PC-9 (cell line): ENCODE data around the gene TBC1D22A. TPM values are rescaled to one million over a fixed set of nuclear protein-coding genes. Genes with fewer than 3 reads are reported as not detected.

Experiments
- BruUV-seq: library from RNA; stranded (reverse); fragments of 400-500 nt; replicated peaks from 2 replicates; lab custom pipeline; 2021; lab: Mats Ljungman, UMichigan
- CTCF ChIA-PET: fragments of 300-600 bp; sonication (Branson Sonifier 250); formaldehyde crosslinking; loops from one replicate; lab custom pipeline; 2022; ENCODE audit warnings: antibody characterized with exemption; lab: Charles Lee
- POLR2A ChIA-PET: fragments of 300-600 bp; sonication (Branson Sonifier 250); formaldehyde crosslinking; loops from one replicate; lab custom pipeline; 2022; ENCODE audit warnings: antibody characterized with exemption; ENCODE audit not compliant: unreplicated experiment; lab: Charles Lee
- DNase-seq, 2 experiments: peaks; one replicate each; pipeline versions ENCODE4 v3.0.0 to v3.0.0-alpha.2; 2015 to 2022; ENCODE audit warnings: mixed read lengths in 1 of 2
- H2AFZ ChIP-seq: fragments of 200-600 bp; sonication (generic); 2 replicates; pipeline ENCODE4 v1.8.1; 2017; ENCODE audit warnings: antibody characterized with exemption
- H3F3A ChIP-seq: fragments of 200-600 bp; sonication (generic); 2 replicates; pipeline ENCODE4 v1.8.1; 2017; ENCODE audit warnings: antibody characterized with exemption, mild to moderate bottlenecking, low read depth; ENCODE audit not compliant: insufficient read depth
- H3K27ac ChIP-seq: fragments of 200-600 bp; sonication (generic); 2 replicates; pipeline ENCODE4 v1.6.1; 2016; ENCODE audit warnings: mixed run types
- H3K27me3 ChIP-seq: fragments of 200-600 bp; sonication (generic); 2 replicates; pipeline ENCODE4 v1.6.1; 2016; ENCODE audit warnings: low read depth, mixed run types; ENCODE audit not compliant: insufficient read depth
- H3K36me3 ChIP-seq: fragments of 200-600 bp; sonication (generic); 2 replicates; pipeline ENCODE4 v1.6.1; 2016; ENCODE audit warnings: low read depth, mixed run types
- H3K4me1 ChIP-seq: fragments of 200-600 bp; sonication (generic); replicated peaks from 2 replicates; pipeline ENCODE4 v1.6.1; 2016; ENCODE audit warnings: mixed run types; ENCODE audit not compliant: insufficient read depth
- H3K4me2 ChIP-seq: fragments of 200-600 bp; sonication (generic); 2 replicates; pipeline ENCODE4 v1.6.1; 2017; ENCODE audit warnings: mixed run types
- H3K4me3 ChIP-seq: fragments of 200-600 bp; sonication (generic); 2 replicates; pipeline ENCODE4 v1.6.1; 2016; ENCODE audit warnings: mixed run types
- H3K79me2 ChIP-seq: fragments of 200-600 bp; sonication (generic); 2 replicates; pipeline ENCODE4 v1.6.1; 2017; ENCODE audit warnings: low read depth, mixed run types
- H3K9me2 ChIP-seq: fragments of 200-600 bp; sonication (generic); 2 replicates; pipeline ENCODE4 v1.8.1; 2017; ENCODE audit warnings: mild to moderate bottlenecking; ENCODE audit not compliant: insufficient read depth
- H3K9me3 ChIP-seq: fragments of 200-600 bp; sonication (generic); 2 replicates; pipeline ENCODE4 v1.8.1; 2016; ENCODE audit warnings: low read depth; ENCODE audit not compliant: insufficient read depth
- H4K20me1 ChIP-seq: fragments of 200-600 bp; sonication (generic); 2 replicates; pipeline ENCODE4 v1.8.1; 2017; ENCODE audit not compliant: insufficient read depth
- EZH2 ChIP-seq: fragments of 200-600 bp; sonication (generic); IDR thresholded peaks from 2 replicates; pipeline ENCODE4 v1.8.0; 2017; ENCODE audit warnings: antibody characterized with exemption, low read depth
- intact Hi-C: fragments of 100-400 bp; cut with micrococcal nuclease; formaldehyde crosslinking; loops from one replicate; pipeline ENCODE4 v1.10.0; 2022; ENCODE audit not compliant: unreplicated experiment
- total RNA-seq: library from RNA; stranded (reverse); gene quantifications from 2 replicates; pipeline ENCODE4 v1.2.3, GENCODE V29; 2021
- TF ChIP-seq, protein P1 (sequence below): fragments of 200-600 bp; sonication (generic); conservative IDR thresholded peaks from 2 replicates; pipeline ENCODE4 v1.6.1; 2017; ENCODE audit warnings: mixed run types, antibody characterized with exemption, mild to moderate bottlenecking, moderate library complexity

TBC1D22A gene
- total RNA-seq, 1 experiment from 2014 or later: 40.3 TPM

DNA sequence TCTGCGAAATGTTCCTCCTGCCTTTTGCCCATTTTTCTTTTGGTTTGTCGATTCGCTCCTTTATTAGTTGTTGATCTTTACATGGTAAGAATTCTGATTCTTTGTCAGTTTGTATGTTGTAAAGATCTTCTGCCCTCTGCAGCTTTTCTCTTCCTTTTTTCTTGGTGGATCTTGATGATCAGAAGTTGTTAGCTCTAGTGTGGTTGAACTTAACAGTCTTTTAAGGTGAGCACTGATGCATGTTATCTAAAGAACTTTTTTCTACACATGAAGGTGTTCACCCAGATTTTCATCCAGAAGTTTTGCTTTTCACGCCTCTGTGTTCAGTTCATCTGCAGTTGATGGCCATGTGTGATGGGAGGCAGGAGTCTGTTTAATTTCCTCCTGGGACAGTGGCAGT is 133.7 kb downstream of the TBC1D22A start:
- Histone ChIP-seq H3K36me3 (0 out of 2 replicates have a peak, but pooled peaks cover 3% of the 10 kb centered on the region), H3K4me2 (no peak overlapping the region), H3K4me3 (no peak overlapping the region), H4K20me1 (peaks cover 34% of the 10 kb centered on the region; the same call in 1 of the 2 replicates), H3K9me2 (no peaks in the 10 kb centered on the region), H3K9me3 (no peaks in the 10 kb centered on the region), H3K27me3 (no peaks in the 10 kb centered on the region), H3K4me1 (no peaks in the 10 kb centered on the region), H2AFZ (no peak overlapping the region), H3K27ac (no peak overlapping the region), H3K79me2 (no peaks in the 10 kb centered on the region), H3F3A (peaks cover 7% of the 10 kb centered on the region)
- ChIA-PET POLR2A (no interaction called here), CTCF (no interaction called here)
- no TSS peak for BruUV-seq
- no peak for TF ChIP-seq EZH2
- TF ChIP-seq, protein P1, sequence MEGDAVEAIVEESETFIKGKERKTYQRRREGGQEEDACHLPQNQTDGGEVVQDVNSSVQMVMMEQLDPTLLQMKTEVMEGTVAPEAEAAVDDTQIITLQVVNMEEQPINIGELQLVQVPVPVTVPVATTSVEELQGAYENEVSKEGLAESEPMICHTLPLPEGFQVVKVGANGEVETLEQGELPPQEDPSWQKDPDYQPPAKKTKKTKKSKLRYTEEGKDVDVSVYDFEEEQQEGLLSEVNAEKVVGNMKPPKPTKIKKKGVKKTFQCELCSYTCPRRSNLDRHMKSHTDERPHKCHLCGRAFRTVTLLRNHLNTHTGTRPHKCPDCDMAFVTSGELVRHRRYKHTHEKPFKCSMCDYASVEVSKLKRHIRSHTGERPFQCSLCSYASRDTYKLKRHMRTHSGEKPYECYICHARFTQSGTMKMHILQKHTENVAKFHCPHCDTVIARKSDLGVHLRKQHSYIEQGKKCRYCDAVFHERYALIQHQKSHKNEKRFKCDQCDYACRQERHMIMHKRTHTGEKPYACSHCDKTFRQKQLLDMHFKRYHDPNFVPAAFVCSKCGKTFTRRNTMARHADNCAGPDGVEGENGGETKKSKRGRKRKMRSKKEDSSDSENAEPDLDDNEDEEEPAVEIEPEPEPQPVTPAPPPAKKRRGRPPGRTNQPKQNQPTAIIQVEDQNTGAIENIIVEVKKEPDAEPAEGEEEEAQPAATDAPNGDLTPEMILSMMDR: no peak
- DNase-seq: no peak
- intact Hi-C loops: no loop called here

DNA sequence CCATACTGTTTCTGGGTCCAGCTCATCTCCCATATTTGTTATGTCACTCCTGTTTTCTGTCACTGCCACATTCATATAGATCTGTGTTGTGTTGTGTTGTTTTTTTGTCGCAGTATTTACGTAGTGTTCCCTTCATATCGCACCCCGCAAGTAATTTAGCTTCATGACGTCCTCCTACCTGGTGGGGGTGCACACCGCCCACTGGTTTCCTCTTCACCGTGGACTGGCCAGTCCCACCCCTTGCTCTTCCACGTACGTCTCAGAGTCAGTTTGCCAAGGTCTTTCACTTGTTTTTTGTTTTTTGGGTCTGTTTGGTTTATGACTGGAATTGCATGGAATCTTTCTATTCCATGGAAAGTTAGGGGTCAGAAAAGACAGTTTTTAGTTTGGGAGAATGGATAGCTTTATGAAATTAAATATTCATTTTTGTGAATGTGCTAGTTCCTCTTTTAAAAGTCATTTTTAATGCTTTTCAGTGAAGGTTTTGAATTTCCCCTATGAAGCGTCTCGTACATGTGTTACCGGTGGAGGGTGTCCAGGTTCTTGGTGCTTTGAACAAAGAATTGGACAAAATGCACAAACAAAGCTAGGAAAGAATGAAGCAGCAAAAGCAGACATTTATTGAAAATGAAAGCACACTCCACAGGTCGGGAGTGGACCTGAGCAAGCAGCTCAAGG is 134.3 kb downstream of the TBC1D22A start:
- Histone ChIP-seq H3K36me3 (0 out of 2 replicates have a peak, but pooled peaks cover 3% of the 10 kb centered on the region), H2AFZ (no peak overlapping the region), H3K9me2 (no peaks in the 10 kb centered on the region), H3K27me3 (no peaks in the 10 kb centered on the region), H3K4me3 (no peak overlapping the region), H4K20me1 (peaks cover 32% of the 10 kb centered on the region; the same call in 1 of the 2 replicates), H3K4me2 (no peak overlapping the region), H3K4me1 (no peaks in the 10 kb centered on the region), H3F3A (peaks cover 5% of the 10 kb centered on the region), H3K79me2 (no peaks in the 10 kb centered on the region), H3K27ac (no peak overlapping the region), H3K9me3 (no peaks in the 10 kb centered on the region)
- intact Hi-C loops: no loop called here
- ChIA-PET CTCF (interaction anchor here (0.7 kb wide), 1 partner anchor 210 kb away, joined by 4 read pairs; no protein-coding TSS in a partner anchor), POLR2A (no interaction called here)
- no peak for DNase-seq
- no TSS peak for BruUV-seq
- TF ChIP-seq, protein P1: no peak
- TF ChIP-seq EZH2: no peak

DNA sequence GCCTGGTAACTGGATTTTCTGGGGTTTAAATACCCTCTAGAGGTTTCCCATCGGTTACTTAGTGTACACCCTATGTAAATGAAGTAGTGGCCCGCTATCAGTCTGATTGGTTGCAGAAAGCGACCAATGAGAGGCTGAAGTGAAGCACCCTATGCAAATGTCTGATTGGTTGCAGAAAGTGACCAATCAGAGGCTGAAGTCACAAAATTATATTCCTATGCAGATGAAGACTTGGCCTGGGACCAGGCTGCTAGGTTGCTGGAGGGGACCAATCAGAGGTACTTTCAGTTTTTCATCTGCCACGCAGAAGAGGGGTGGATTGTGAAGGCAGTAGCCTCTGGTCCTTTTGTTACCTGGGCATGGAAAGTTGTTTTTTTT is 134.8 kb downstream of the TBC1D22A start:
- H2AFZ ChIP-seq: no peak overlapping the region
- no peak for DNase-seq
- H3K9me2 ChIP-seq: no peaks in the 10 kb centered on the region
- peaks cover 28% of the 10 kb centered on the region; the same call in 1 of the 2 replicates for H4K20me1 ChIP-seq
- peaks cover 5% of the 10 kb centered on the region for H3F3A ChIP-seq
- H3K27ac ChIP-seq: no peak overlapping the region
- POLR2A ChIA-PET: interaction anchor here (0.7 kb wide), 1 partner anchor 33 kb away, joined by 5 read pairs; no protein-coding TSS in a partner anchor
- H3K79me2 ChIP-seq: no peaks in the 10 kb centered on the region
- intact Hi-C loops: no loop called here
- no peak overlapping the region for H3K4me3 ChIP-seq
- no TSS peak for BruUV-seq
- TF ChIP-seq, protein P1: no peak
- no peak overlapping the region for H3K4me2 ChIP-seq
- CTCF ChIA-PET: interaction anchor here (0.7 kb wide), 1 partner anchor 209 kb away, joined by 4 read pairs; no protein-coding TSS in a partner anchor
- H3K4me1 ChIP-seq: no peaks in the 10 kb centered on the region
- no peaks in the 10 kb centered on the region for H3K9me3 ChIP-seq
- no peaks in the 10 kb centered on the region for H3K36me3 ChIP-seq
- no peaks in the 10 kb centered on the region for H3K27me3 ChIP-seq
